Endothelial cell (in vitro differentiated cells): ENCODE measurements around the gene CCL18. TPM values are rescaled to one million over a fixed set of nuclear protein-coding genes. Genes with fewer than 3 reads are reported as not detected.
A peak's percentile ranks its signal among the peaks of the same experiment; 100 is the strongest.
"Not testable (repeated sequence)": the region's sequence is repeated elsewhere in the genome, so short reads cannot be mapped to it uniquely, and the experiment has no call there.

ENCODE experiments used
- DNase-seq: peaks from one replicate; pipeline ENCODE4 v3.0.0; 2021; ENCODE audit warnings: low spot score
- H3K27ac Mint-ChIP-seq: one replicate; pipeline ENCODE4 v1.8.0; 2021; ENCODE audit warnings: mixed read lengths, inconsistent platforms; ENCODE audit not compliant: unreplicated experiment
- H3K27me3 Mint-ChIP-seq: one replicate; pipeline ENCODE4 v1.8.0; 2021; ENCODE audit warnings: mild to moderate bottlenecking, moderate library complexity, mixed read lengths, inconsistent platforms; ENCODE audit not compliant: unreplicated experiment
- H3K36me3 Mint-ChIP-seq: one replicate; pipeline ENCODE4 v1.8.0; 2021; ENCODE audit warnings: mild to moderate bottlenecking, low read depth, mixed read lengths, inconsistent platforms; ENCODE audit not compliant: unreplicated experiment
- H3K4me1 Mint-ChIP-seq: one replicate; pipeline ENCODE4 v1.8.0; 2021; ENCODE audit warnings: mild to moderate bottlenecking, mixed read lengths, inconsistent platforms; ENCODE audit not compliant: unreplicated experiment
- H3K4me3 Mint-ChIP-seq: one replicate; pipeline ENCODE4 v1.8.0; 2021; ENCODE audit warnings: mild to moderate bottlenecking, mixed read lengths, inconsistent platforms; ENCODE audit not compliant: unreplicated experiment
- H3K9me3 Mint-ChIP-seq: one replicate; pipeline ENCODE4 v1.8.0; 2021; ENCODE audit warnings: mixed read lengths, inconsistent platforms; ENCODE audit not compliant: unreplicated experiment
- CTCF ChIP-seq: fragments of 200-600 bp; sonication (generic); IDR thresholded peaks from one replicate; pipeline ENCODE4 v1.5.0; 2021; ENCODE audit warnings: antibody characterized with exemption; ENCODE audit not compliant: unreplicated experiment
- long read RNA-seq: library from polyadenylated mRNA; unstranded; transcript quantifications from one replicate; pipeline ENCODE4 v2.0.0, GENCODE V29; 2020; ENCODE audit not compliant: unreplicated experiment
- total RNA-seq: library from RNA; stranded (reverse); fragmentation: NEBNext Ultra II Directional; extraction: Animal tissue kit (Norgen Biotek cat#: 25700); gene quantifications from one replicate; pipeline ENCODE4 v1.2.1, GENCODE V29; 2021; ENCODE audit not compliant: unreplicated experiment

CCL18 gene
- total RNA-seq: not detected
- long read RNA-seq: 0 reads

GRCh38 chr17:36063786-36064541, at the start of gene CCL18:
CCL18 (plus strand) TSS chr17:36064272; CDS start chr17:36064343, 71 bp downstream.
- no peak within 1 kb of the TSS for H3K4me3 Mint-ChIP-seq
- H3K27me3 Mint-ChIP-seq: peaks cover 3% of the 10 kb centered on the region
- no peak for TF ChIP-seq CTCF
- no peaks in the 10 kb centered on the region for H3K9me3 Mint-ChIP-seq
- no peaks in the 10 kb centered on the region for H3K36me3 Mint-ChIP-seq
- H3K4me1 Mint-ChIP-seq: no peaks in the 10 kb centered on the region
- DNase-seq: no peak
- no peak within 1 kb of the TSS for H3K27ac Mint-ChIP-seq

GRCh38 chr17:36014946-36015345, 49.1 kb upstream of the CCL18 start:
- Mint-ChIP-seq H3K27ac (no peak overlapping the region), H3K36me3 (peaks cover 14% of the 10 kb centered on the region), H3K9me3 (peaks cover 6% of the 10 kb centered on the region), H3K4me1 (peaks cover 14% of the 10 kb centered on the region), H3K4me3 (no peak overlapping the region), H3K27me3 (no peaks in the 10 kb centered on the region)
- DNase-seq: no peak
- TF ChIP-seq CTCF: no peak

- not testable (repeated sequence) for H3K9me3 Mint-ChIP-seq, H3K4me3 Mint-ChIP-seq, H3K27me3 Mint-ChIP-seq, DNase-seq, H3K27ac Mint-ChIP-seq
- Mint-ChIP-seq H3K4me1 (peaks cover 14% of the 10 kb centered on the region), H3K36me3 (peaks cover 14% of the 10 kb centered on the region)
These were observed 48.2 kb upstream of the CCL18 start for GRCh38 chr17:36015895-36016294.

GRCh38 chr17:36016555-36016954, 47.5 kb upstream of the CCL18 start:
- H3K4me1 Mint-ChIP-seq: peaks cover 14% of the 10 kb centered on the region
- no peak for DNase-seq
- H3K4me3 Mint-ChIP-seq: no peak overlapping the region
- no peak overlapping the region for H3K27ac Mint-ChIP-seq
- peaks cover 6% of the 10 kb centered on the region for H3K9me3 Mint-ChIP-seq
- H3K36me3 Mint-ChIP-seq: peaks cover 14% of the 10 kb centered on the region
- no peak for TF ChIP-seq CTCF
- no peaks in the 10 kb centered on the region for H3K27me3 Mint-ChIP-seq

GRCh38 chr17:36017799-36018198, 46.3 kb upstream of the CCL18 start, which contains the start of gene CCL23:
CCL23 (minus strand) TSS chr17:36017972; CDS start chr17:36017897, 75 bp downstream.
- peaks cover 2% of the 10 kb centered on the region for H3K9me3 Mint-ChIP-seq
- H3K27me3 Mint-ChIP-seq: no peaks in the 10 kb centered on the region
- H3K36me3 Mint-ChIP-seq: peaks cover 3% of the 10 kb centered on the region
- H3K4me1 Mint-ChIP-seq: peaks cover 12% of the 10 kb centered on the region
- no peak within 1 kb of the TSS for H3K4me3 Mint-ChIP-seq
- H3K27ac Mint-ChIP-seq: peak within 1 kb of the TSS; percentile 22
- no peak for TF ChIP-seq CTCF
- no peak for DNase-seq
